NB4 (cell line): Measurements from ENCODE around the gene XPC.

ENCODE experiments used
- MYC ChIP-seq: IDR thresholded peaks from 2 replicates; pipeline ENCODE4 v1.6.1; 2011; ENCODE audit warnings: low read depth, low read length
- POLR2A ChIP-seq: IDR thresholded peaks from 2 replicates; pipeline ENCODE4 v1.6.1; 2011; ENCODE audit warnings: mild to moderate bottlenecking; ENCODE audit not compliant: insufficient read length; ENCODE audit errors: extremely low read depth
- TF ChIP-seq, protein P1 (sequence below): IDR thresholded peaks from one replicate; pipeline ENCODE4 v1.5.1; 2012; ENCODE audit warnings: low read depth, low read length
- TF ChIP-seq, protein P2 (sequence below): IDR thresholded peaks from 2 replicates; pipeline ENCODE4 v1.6.1; 2011; ENCODE audit warnings: low read depth, low read length

GRCh38 chr3:14210290-14210688 is 31.9 kb upstream of the XPC start:
- TF ChIP-seq MYC (no peak), POLR2A (no peak)
- TF ChIP-seq, protein P1, sequence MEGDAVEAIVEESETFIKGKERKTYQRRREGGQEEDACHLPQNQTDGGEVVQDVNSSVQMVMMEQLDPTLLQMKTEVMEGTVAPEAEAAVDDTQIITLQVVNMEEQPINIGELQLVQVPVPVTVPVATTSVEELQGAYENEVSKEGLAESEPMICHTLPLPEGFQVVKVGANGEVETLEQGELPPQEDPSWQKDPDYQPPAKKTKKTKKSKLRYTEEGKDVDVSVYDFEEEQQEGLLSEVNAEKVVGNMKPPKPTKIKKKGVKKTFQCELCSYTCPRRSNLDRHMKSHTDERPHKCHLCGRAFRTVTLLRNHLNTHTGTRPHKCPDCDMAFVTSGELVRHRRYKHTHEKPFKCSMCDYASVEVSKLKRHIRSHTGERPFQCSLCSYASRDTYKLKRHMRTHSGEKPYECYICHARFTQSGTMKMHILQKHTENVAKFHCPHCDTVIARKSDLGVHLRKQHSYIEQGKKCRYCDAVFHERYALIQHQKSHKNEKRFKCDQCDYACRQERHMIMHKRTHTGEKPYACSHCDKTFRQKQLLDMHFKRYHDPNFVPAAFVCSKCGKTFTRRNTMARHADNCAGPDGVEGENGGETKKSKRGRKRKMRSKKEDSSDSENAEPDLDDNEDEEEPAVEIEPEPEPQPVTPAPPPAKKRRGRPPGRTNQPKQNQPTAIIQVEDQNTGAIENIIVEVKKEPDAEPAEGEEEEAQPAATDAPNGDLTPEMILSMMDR, result no peak
- TF ChIP-seq, protein P2, sequence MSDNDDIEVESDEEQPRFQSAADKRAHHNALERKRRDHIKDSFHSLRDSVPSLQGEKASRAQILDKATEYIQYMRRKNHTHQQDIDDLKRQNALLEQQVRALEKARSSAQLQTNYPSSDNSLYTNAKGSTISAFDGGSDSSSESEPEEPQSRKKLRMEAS, result no peak
